ENCODE results near the gene SCMH1.

DNA sequence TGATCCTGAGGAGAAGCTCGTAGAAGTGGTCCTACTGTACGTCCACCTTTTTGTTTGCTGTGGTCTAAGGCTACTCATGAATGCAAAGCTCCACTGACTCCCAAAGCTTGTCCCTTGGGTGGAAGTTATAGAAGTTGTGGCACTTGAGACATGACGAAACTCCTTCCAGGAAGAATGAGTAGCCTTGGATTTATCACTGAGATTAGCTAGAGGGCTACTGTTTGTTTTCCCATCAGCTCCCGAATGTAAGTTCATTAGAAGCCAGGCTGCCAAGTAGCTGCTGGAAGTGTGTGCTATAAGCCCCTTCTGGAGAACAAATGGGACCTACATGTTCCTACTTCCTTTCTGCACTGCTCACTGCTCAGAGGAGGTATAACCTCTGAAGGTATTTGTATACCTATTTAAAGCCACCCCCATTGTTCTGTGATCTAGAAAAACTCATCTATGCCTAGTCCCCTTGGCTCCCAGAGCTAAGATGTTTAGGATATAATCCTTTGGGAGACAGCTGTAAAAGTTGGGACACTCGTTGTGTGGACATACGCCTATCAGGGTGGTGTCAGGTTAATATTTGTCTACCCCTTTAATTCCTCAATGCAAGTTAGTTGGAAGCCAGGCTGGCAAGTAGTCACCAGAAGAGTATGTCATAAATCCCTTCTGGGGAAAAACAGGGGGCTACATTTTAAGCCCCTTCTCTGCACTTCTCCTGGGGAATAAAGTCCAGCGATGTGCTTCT, 72.9 kb downstream of the SCMH1 start:
- TF ChIP-seq, protein P1, sequence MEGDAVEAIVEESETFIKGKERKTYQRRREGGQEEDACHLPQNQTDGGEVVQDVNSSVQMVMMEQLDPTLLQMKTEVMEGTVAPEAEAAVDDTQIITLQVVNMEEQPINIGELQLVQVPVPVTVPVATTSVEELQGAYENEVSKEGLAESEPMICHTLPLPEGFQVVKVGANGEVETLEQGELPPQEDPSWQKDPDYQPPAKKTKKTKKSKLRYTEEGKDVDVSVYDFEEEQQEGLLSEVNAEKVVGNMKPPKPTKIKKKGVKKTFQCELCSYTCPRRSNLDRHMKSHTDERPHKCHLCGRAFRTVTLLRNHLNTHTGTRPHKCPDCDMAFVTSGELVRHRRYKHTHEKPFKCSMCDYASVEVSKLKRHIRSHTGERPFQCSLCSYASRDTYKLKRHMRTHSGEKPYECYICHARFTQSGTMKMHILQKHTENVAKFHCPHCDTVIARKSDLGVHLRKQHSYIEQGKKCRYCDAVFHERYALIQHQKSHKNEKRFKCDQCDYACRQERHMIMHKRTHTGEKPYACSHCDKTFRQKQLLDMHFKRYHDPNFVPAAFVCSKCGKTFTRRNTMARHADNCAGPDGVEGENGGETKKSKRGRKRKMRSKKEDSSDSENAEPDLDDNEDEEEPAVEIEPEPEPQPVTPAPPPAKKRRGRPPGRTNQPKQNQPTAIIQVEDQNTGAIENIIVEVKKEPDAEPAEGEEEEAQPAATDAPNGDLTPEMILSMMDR (IDR thresholded peaks at IDR 0.05): no peak
- TF ChIP-seq PHF8 (IDR thresholded peaks at IDR 0.05; ENCODE audit: borderline replicate concordance, low read depth): no peak
- TF ChIP-seq MAFK (IDR thresholded peaks at IDR 0.05; ENCODE audit: partially characterized antibody): no peak
- no peak for TF ChIP-seq RCOR1 (IDR thresholded peaks at IDR 0.05; ENCODE audit: low read depth, low read length)
- TF ChIP-seq EHF (CRISPR knock-in tag; IDR thresholded peaks at IDR 0.05): no peak
